Endometrial microvascular endothelial cells (primary cell): Measurements from ENCODE around the gene SORBS2. TPM values are rescaled to one million over a fixed set of nuclear protein-coding genes. Genes with fewer than 3 reads are reported as not detected.

Experiments
- in situ Hi-C: cut with HindIII; loops from 2 replicates; pipeline ENCODE4 v1.10.0; 2017; ENCODE audit warnings: low sequenced_read_pairs, low pct_unique_long_range_greater_than_20kb; ENCODE audit errors: inconsistent ontology term
- total RNA-seq: library from RNA; depleted of rRNA; stranded (reverse); fragments of >200 nt; gene quantifications from one replicate; pipeline ENCODE4 v1.2.3, GENCODE V29; 2015; ENCODE audit errors: inconsistent ontology term

The SORBS2 gene
- total RNA-seq, 1 donor from 2014 or later = 103 TPM

DNA sequence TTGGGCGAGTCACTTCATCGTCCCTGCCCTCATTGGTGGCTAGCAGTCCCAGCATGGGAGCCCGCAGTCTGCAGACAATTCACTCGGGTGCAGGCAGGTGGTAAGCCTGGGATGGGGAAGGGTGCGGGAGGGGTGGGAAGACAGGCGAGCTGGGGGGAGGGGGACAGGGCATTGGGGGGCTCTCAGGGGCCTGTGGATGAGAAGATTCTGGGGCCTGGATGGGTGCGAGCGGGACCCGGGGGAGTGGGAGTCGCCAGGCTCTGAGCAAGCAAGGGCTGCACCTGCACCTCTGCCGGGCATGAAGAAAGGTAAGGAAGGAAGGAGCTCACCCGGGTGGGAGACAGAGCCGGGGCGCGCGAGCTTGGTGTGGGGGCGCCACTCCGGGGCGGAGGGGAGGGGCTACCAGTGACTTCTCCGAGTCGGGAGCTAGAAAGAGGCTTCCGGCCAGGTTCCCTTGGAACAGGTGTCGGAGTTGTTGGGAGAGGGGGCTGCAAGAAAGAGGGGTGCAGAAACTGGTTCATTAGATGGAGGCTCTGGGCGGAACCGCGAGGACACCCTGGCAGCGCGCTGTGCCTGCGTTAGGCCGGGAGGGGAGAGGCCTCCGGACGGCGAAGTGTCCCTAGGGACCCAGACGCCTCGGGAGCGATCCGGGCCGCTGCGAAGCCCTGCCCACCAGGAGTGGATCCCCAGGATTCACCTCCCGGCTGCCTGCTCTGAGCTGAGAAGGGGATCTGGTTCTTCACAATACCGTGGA, 173.3 kb downstream of the SORBS2 start:
- in situ Hi-C loops = loop anchor here (25.0 kb wide), 1 partner anchor 399 kb away; no protein-coding TSS in a partner anchor

GRCh38 chr4:185638093-185638492, 173.9 kb downstream of the SORBS2 start:
- in situ Hi-C loops = loop anchor here (25.0 kb wide), 1 partner anchor 399 kb away; no protein-coding TSS in a partner anchor

- in situ Hi-C loops = loop anchor here (25.0 kb wide), 1 partner anchor 400 kb away; no protein-coding TSS in a partner anchor
Observed at GRCh38 chr4:185637163-185637875, 174.7 kb downstream of the SORBS2 start.

GRCh38 chr4:185634066-185634652, 177.8 kb downstream of the SORBS2 start:
- in situ Hi-C loops = loop anchor here (25.0 kb wide), 1 partner anchor 403 kb away; no protein-coding TSS in a partner anchor

DNA sequence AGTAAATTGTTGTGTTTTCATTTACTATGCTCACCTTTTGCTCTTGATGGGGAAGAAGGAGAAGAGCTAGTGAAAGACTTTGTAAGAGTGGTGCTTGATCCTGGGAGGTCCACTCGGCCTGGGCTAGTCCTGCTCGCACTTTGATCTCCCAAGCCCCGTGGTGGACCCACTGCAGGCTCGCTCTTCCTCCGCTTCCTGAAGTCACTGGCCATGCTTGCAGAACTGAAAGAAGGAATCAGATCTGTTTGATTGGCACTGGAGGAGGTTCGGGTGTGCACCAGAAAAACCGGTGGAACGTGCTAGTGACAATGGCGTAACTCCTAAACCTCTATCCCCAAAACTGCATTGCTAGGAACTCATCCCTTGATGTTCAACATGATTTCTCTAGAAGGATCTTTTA, 185.2 kb downstream of the SORBS2 start:
- in situ Hi-C loops = loop anchor here (25.0 kb wide), 1 partner anchor 411 kb away; no protein-coding TSS in a partner anchor

DNA sequence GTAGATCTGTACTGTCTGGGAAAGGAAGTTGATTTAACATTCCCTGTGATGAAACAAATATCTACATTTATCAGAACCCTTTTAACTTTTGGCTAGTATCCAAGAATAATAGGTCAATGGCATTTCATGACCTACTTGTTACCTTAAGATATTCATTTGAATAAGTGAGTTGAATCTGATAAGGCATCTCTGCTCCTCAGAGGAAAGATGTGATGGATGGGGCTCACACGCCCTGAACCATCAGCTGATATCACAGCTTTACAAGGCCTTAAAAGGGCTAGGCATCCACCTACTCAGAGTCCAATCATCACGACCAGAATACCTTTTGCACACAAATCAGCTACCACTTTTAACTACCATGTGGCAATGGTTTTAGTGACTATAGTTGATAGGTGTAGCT, 186.5 kb downstream of the SORBS2 start:
- in situ Hi-C loops = loop anchor here (25.0 kb wide), 1 partner anchor 412 kb away; no protein-coding TSS in a partner anchor

DNA sequence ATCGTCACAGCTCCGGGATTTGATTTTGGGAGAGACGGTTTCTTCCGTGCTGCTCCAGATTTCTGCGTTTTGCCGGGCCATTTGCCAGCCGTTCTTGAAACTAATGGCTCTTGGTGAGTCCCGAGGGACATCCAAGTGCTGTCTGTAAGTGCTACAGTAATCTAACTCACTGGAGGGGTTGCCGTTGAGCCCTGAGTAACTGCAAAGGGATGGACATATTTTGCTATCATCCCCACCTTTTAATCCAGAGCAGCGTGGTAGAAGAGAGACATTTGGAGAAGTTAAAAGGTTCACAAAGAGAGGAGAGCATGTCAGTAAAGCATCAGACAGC, 187.8 kb downstream of the SORBS2 start:
- in situ Hi-C loops = no loop called here

DNA sequence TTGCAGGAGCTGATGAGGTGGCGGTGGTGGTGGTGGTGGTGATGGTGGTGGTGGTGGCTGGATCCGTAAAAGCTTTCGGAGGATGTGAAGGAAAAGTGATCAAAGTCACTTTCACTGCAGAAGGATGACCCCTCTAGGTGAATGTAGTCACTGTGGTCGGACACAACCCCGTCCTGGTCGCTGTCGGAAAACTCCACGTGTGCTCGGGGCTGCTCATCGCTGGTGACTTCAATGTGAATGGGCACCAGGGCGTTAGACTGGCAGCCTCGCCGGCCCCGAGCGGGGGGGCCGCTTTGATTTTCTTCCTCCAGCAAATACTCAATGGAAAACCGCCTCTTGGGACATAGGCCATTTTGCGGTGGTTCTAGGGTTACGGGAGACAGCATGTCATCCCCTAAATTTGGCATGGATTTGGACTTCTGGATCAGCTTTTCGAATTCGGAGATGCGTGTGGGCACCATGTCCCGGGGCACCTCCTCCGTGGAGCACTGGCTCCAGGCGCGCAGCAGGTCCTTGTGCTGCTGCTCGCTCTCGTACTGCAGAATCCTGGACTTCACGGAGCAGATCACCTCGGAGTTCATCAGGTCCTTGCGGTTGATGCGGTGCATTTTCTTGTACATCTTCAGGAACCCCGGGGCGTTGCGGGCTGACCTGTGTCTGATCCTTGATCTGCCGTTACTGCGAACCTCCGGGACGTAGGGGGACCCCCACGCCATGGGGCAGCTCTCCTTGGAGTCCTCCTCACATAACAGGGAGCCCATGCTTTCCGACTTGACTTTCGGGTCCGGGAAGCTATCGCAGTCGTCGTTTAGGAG, 188.3 kb downstream of the SORBS2 start:
- in situ Hi-C loops = no loop called here

DNA sequence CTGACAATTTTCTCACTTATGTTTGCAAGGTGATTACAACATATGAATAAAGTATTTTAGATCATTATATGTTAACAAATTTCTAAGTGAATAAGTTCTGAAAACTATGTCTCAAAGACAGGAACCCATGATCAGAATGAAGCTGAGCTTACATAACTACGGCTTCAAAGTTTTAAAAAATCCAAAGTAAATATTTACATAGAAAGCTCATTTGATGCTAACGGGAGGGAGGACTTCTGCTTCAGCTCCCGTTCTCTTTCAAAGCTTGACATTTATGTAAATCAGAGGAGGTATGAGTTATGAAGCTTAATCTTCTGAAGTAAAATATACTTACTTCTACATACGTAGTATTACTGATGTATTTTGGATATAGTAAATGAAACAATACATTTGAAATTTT, 203.8 kb downstream of the SORBS2 start:
- in situ Hi-C loops = no loop called here

- in situ Hi-C loops = no loop called here
Observed at GRCh38 chr4:185602397-185602796, 209.6 kb downstream of the SORBS2 start.

GRCh38 chr4:185600801-185601434, 211.1 kb downstream of the SORBS2 start:
- in situ Hi-C loops = no loop called here

GRCh38 chr4:185599553-185600243, 212.3 kb downstream of the SORBS2 start:
- in situ Hi-C loops = no loop called here

DNA sequence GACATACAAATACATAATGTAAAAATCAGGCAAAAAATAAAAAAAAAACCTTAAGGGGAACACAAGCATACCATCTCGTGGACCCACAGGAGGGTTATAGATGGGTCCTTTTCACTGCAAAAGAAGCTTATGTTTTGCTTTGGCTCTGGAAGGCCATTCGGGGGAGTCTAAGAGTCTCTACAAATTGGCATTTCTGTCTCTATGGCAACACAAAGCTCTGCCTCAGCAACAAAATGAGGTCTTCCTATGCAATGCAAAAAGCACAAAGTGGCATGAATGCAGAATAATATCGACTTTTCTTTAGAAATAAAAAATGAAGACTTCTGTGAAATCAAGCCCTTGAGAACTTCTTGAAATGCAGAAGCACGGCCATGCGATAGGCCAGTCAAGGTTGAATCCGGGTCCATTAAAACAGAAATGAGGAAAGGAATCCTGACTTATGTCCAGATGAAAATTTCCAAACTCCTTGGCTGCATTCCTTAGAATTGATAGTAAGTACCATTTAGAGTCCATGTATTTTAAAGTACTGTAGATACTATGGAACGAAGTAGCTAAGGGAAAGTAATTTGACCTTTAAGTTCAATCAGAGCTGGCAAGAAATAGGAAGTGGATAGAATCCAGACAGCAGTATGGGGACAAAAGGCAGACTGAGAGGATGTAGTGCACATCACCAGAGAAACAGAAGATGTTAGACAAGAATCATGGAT, 213.0 kb downstream of the SORBS2 start:
- in situ Hi-C loops = no loop called here

DNA sequence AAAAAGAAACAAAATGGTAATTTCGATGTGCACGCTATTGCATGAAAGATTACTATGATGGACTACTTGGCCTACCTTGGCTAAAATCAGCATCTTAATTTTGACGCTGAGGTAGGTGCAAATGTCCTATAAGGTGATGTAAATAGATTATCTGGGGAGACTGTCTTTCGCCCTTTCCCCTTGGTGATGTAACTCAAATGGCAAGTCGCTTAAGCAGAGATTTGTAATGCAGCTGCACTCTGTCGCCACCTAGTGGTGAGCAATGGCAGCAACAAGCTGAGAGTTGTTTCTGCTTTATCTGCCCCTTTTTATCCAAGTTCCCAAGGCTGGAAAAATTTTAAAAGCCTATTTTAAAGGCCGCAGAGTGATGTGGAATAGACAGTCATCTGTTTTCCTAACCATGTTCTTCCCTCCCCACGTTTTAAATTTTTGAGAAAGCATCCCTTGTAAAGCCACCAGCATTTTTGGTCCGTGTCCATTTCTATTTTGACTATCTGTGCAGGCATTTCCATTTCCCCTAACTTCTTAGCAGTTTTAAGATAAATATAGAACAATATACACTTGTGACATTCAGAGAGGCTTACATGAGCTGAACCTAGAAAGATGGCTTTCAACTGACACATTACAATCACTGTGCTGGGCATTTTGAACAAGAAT, 214.3 kb downstream of the SORBS2 start:
- in situ Hi-C loops = no loop called here

- in situ Hi-C loops = no loop called here
Observed at GRCh38 chr4:185592845-185593488, 219.0 kb downstream of the SORBS2 start.

DNA sequence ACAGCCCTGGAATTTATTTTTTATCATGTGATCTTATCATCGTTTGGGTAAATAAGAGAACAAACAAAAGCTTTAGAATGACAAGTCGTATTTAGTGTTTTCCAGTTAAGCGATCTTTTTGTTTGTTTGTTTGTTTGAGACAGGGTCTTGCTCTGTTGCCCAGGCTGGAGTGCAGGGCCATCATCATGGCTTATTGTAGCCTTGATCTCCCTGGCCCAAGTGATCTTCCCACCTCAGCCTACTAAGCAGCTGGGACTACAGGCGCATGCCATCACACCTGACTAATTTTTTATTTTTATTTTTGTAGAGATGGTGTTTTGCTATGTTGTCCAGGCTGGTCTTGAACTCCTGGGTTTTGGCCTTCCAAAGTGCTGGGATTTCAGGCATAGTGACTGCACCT, 219.6 kb downstream of the SORBS2 start:
- in situ Hi-C loops = no loop called here
